ENCODE data around the gene ZNF839.

Gene ZNF839

GRCh38 chr14:102374264-102374663, 54.7 kb downstream of the ZNF839 start:
- H3K27ac ChIP-seq: no peak overlapping the region
- no peak overlapping the region for H3K4me3 ChIP-seq
- no peaks in the 10 kb centered on the region for H3K9me3 ChIP-seq (ENCODE audit: low read depth, low read length)
- no peak for DNase-seq (ENCODE audit: low read depth, low spot score)
- H3K9ac ChIP-seq (ENCODE audit: insufficient read length): no peak overlapping the region
- H3K36me3 ChIP-seq (ENCODE audit: insufficient read depth, low read length): peaks cover 8% of the 10 kb centered on the region
- TF ChIP-seq FOXP2 (optimal IDR thresholded peaks at IDR 0.05; ENCODE audit: control extremely low read depth, extremely low read length, insufficient read depth) (no peak), EZH2 (IDR thresholded peaks at IDR 0.05) (no peak), POLR2AphosphoS5 (IDR thresholded peaks at IDR 0.05; ENCODE audit: borderline replicate concordance, low read depth, low read length) (no peak)

GRCh38 chr14:102375119-102375518, 55.6 kb downstream of the ZNF839 start:
- Histone ChIP-seq H3K27ac (no peak overlapping the region), H3K9me3 (ENCODE audit: low read depth, low read length) (no peaks in the 10 kb centered on the region), H3K9ac (ENCODE audit: insufficient read length) (no peak overlapping the region), H3K4me3 (no peak overlapping the region), H3K36me3 (ENCODE audit: insufficient read depth, low read length) (peaks cover 8% of the 10 kb centered on the region)
- TF ChIP-seq EZH2 (IDR thresholded peaks at IDR 0.05) (no peak), FOXP2 (optimal IDR thresholded peaks at IDR 0.05; ENCODE audit: control extremely low read depth, extremely low read length, insufficient read depth) (no peak), POLR2AphosphoS5 (IDR thresholded peaks at IDR 0.05; ENCODE audit: borderline replicate concordance, low read depth, low read length) (no peak)
- no peak for DNase-seq (ENCODE audit: low read depth, low spot score)

GRCh38 chr14:102377696-102378095, 58.1 kb downstream of the ZNF839 start:
- no peaks in the 10 kb centered on the region for H3K9me3 ChIP-seq (ENCODE audit: low read depth, low read length)
- no peak for DNase-seq (ENCODE audit: low read depth, low spot score)
- no peak overlapping the region for H3K27ac ChIP-seq
- no peak overlapping the region for H3K9ac ChIP-seq (ENCODE audit: insufficient read length)
- peaks cover 8% of the 10 kb centered on the region for H3K36me3 ChIP-seq (ENCODE audit: insufficient read depth, low read length)
- no peak overlapping the region for H3K4me3 ChIP-seq
- TF ChIP-seq FOXP2 (optimal IDR thresholded peaks at IDR 0.05; ENCODE audit: control extremely low read depth, extremely low read length, insufficient read depth) (no peak), POLR2AphosphoS5 (IDR thresholded peaks at IDR 0.05; ENCODE audit: borderline replicate concordance, low read depth, low read length) (no peak), EZH2 (IDR thresholded peaks at IDR 0.05) (no peak)

GRCh38 chr14:102378830-102379229, 59.3 kb downstream of the ZNF839 start:
- H3K36me3 ChIP-seq (ENCODE audit: insufficient read depth, low read length): peaks cover 8% of the 10 kb centered on the region
- H3K4me3 ChIP-seq: no peak overlapping the region
- no peak overlapping the region for H3K9ac ChIP-seq (ENCODE audit: insufficient read length)
- DNase-seq (ENCODE audit: low read depth, low spot score): no peak
- H3K9me3 ChIP-seq (ENCODE audit: low read depth, low read length): no peaks in the 10 kb centered on the region
- H3K27ac ChIP-seq: no peak overlapping the region
- no peak for TF ChIP-seq POLR2AphosphoS5 (IDR thresholded peaks at IDR 0.05; ENCODE audit: borderline replicate concordance, low read depth, low read length)
- TF ChIP-seq FOXP2 (optimal IDR thresholded peaks at IDR 0.05; ENCODE audit: control extremely low read depth, extremely low read length, insufficient read depth): no peak
- TF ChIP-seq EZH2 (IDR thresholded peaks at IDR 0.05): no peak

- H3K9me3 ChIP-seq (ENCODE audit: low read depth, low read length): no peaks in the 10 kb centered on the region
- no peak overlapping the region for H3K9ac ChIP-seq (ENCODE audit: insufficient read length)
- no peak overlapping the region for H3K27ac ChIP-seq
- 0 out of 2 replicates have a peak, but pooled peaks cover 4% of the 10 kb centered on the region for H3K36me3 ChIP-seq (ENCODE audit: insufficient read depth, low read length)
- DNase-seq (ENCODE audit: low read depth, low spot score): no peak
- TF ChIP-seq POLR2AphosphoS5 (IDR thresholded peaks at IDR 0.05; ENCODE audit: borderline replicate concordance, low read depth, low read length) (no peak), EZH2 (IDR thresholded peaks at IDR 0.05) (no peak), FOXP2 (optimal IDR thresholded peaks at IDR 0.05; ENCODE audit: control extremely low read depth, extremely low read length, insufficient read depth) (no peak)
- H3K4me3 ChIP-seq: no peak overlapping the region
Observed at GRCh38 chr14:102387086-102387485, 67.5 kb downstream of the ZNF839 start.

- DNase-seq (ENCODE audit: low read depth, low spot score): no peak
- peak overlapping the region; percentile 83 for H3K27ac ChIP-seq
- no peaks in the 10 kb centered on the region for H3K9me3 ChIP-seq (ENCODE audit: low read depth, low read length)
- no peak overlapping the region for H3K4me3 ChIP-seq
- no peak overlapping the region for H3K9ac ChIP-seq (ENCODE audit: insufficient read length)
- TF ChIP-seq FOXP2 (optimal IDR thresholded peaks at IDR 0.05; ENCODE audit: control extremely low read depth, extremely low read length, insufficient read depth) (no peak), POLR2AphosphoS5 (IDR thresholded peaks at IDR 0.05; ENCODE audit: borderline replicate concordance, low read depth, low read length) (no peak), EZH2 (IDR thresholded peaks at IDR 0.05) (no peak)
- 0 out of 2 replicates have a peak, but pooled peaks cover 4% of the 10 kb centered on the region for H3K36me3 ChIP-seq (ENCODE audit: insufficient read depth, low read length)
Observed at GRCh38 chr14:102389246-102389645, 69.7 kb downstream of the ZNF839 start.

- peak overlapping the region; percentile 83 for H3K27ac ChIP-seq
- 0 out of 2 replicates have a peak, but pooled peaks cover 4% of the 10 kb centered on the region for H3K36me3 ChIP-seq (ENCODE audit: insufficient read depth, low read length)
- no peak overlapping the region for H3K4me3 ChIP-seq
- TF ChIP-seq POLR2AphosphoS5 (IDR thresholded peaks at IDR 0.05; ENCODE audit: borderline replicate concordance, low read depth, low read length) (no peak), FOXP2 (optimal IDR thresholded peaks at IDR 0.05; ENCODE audit: control extremely low read depth, extremely low read length, insufficient read depth) (no peak), EZH2 (IDR thresholded peaks at IDR 0.05) (no peak)
- no peaks in the 10 kb centered on the region for H3K9me3 ChIP-seq (ENCODE audit: low read depth, low read length)
- no peak overlapping the region for H3K9ac ChIP-seq (ENCODE audit: insufficient read length)
- DNase-seq (ENCODE audit: low read depth, low spot score): no peak
Observed at GRCh38 chr14:102390064-102390855, 70.7 kb downstream of the ZNF839 start.
